Central memory CD4-positive, alpha-beta T cell (primary cell): ENCODE results near the gene PMF1.
A peak's percentile ranks its signal among the peaks of the same experiment; 100 is the strongest.

ENCODE experiments used
- DNase-seq: peaks from one replicate; pipeline ENCODE4 v3.0.0; 2022

PMF1 gene

GRCh38 chr1:156270314-156270713 is 57.5 kb downstream of the PMF1 start:
- DNase-seq = no peak

- DNase-seq = no peak
Measured at GRCh38 chr1:156276532-156276931, 63.7 kb downstream of the PMF1 start.

DNA sequence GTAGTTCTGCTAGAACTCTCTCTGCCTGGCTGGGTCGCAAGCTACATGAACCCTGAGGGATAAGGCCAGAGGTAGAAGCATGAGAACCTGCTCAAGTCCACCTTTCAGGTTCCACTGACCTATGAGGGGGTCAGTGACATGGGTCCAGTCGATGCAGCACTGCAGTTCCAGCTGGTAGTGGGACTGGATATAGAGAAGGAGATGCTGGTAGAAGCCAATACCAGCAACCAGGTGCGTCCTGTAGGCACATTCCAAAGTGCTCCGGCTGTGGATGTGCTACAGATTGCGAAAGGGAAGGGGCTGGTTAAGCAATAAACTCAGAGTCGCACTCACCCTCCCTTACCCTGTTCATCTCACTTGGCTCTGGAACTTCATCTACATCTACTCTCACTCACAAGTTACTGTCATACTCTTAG is 64.2 kb downstream of the PMF1 start:
- DNase-seq = no peak

GRCh38 chr1:156279837-156280236 is 67.0 kb downstream of the PMF1 start:
- DNase-seq = no peak

DNA sequence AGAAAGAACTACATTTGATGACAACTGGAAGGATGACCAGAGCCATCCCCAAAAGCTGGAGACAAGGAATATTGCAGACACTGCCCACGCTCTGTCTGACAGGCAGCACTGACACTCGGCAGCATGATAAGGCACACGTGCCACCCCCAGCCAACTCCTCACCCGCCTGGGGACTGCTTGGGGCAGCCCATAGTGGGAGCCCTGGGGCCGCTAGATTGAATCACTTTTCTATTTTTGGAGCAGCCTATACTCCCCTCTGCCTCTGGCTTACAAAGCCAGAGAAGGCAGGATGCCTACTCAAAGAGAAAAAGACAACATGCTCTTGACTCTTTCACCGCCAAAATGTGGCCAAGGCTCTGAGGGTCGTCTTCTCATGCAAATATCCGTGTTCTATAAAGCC is 68.5 kb downstream of the PMF1 start:
- DNase-seq = no peak

DNA sequence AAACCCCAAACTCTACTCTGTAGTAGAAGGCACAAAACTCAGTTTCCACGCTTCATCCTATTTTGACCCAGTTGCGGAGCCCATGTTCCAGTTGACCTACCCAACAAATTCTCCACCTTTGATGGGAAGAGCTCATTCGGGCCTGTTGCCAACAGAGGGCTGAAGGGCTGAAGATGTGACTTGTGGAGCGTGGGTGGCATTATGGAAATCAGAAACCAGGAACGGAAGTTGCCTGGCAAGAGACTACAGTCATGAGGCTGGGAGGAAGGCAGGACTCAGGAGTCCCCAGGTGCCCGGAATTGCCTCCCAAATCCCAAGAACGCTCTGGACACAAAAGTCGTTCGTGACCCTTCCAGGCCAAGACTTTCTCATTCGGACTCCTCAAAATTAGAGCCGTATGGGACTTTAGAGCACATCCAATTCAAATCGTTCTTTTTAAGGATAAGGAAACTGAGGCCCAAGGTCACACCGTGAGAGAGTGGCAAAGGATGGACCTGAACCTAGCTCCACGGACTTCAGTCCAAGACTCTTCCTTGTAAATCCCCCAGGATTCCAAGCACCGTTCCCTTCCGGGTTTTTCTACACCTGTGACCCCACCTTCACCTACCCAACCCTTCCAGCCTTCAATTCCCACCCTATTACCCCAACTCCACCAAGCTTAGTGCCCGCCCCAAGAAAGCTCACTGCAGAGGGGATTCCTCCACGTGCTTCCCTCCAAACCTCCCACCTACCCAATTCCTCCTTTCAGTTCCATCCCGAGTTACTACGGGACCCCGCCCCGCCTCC is 69.1 kb downstream of the PMF1 start:
- DNase-seq = no peak

- DNase-seq = peak; percentile 97
Measured at GRCh38 chr1:156282479-156283222, 69.8 kb downstream of the PMF1 start, which contains the start of gene SMG5. Gene SMG5 (minus strand): TSS chr1:156282825. CDS start chr1:156282680, 145 bp downstream.

GRCh38 chr1:156283521-156283920 is 70.7 kb downstream of the PMF1 start:
- DNase-seq = no peak

DNA sequence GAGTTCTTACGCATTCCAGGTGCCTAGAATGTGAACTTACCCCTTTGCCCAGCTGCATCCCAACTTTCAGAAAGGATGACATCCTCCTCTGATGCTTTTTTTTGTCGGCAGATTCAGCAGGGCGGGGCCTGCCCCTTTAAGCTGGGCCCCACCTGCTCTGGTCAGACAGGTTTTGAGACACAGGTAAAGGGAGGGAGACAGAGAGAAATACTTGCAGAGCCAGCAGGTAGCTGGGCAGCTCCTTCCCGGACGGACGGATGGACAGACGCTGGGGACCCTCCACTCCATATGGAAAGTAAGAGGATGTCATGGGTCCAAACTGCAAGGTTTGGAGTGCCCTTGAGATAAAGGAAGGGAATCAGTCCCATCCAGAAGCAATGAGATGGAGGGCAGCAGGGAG is 71.3 kb downstream of the PMF1 start, which contains the start of gene TMEM79:
Gene TMEM79 (plus strand): TSS at position 214 of the 400 bp plus-strand sequence. CDS start 902 bp downstream, outside the sequence.
- DNase-seq = no peak

- DNase-seq = no peak
Measured at GRCh38 chr1:156284757-156285156, 72.0 kb downstream of the PMF1 start.

DNA sequence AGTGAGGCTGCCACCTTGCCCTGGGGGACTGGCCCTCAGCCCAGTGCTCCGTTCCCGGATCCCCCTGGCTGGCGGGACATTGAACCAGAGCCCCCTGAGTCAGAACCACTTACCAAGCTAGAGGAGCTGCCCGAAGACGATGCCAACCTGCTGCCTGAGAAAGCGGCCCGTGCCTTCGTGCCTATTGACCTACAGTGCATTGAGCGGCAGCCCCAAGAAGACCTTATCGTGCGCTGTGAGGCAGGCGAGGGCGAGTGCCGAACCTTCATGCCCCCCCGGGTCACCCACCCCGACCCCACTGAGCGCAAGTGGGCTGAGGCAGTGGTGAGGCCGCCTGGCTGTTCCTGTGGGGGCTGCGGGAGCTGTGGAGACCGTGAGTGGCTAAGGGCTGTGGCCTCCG is 72.6 kb downstream of the PMF1 start:
- DNase-seq = no peak

- DNase-seq = no peak
Measured at GRCh38 chr1:156286061-156286460, 73.3 kb downstream of the PMF1 start.
